HG03469 (cell line): ENCODE results near the gene EFEMP1.
"Not testable (repeated sequence)": the region's sequence is repeated elsewhere in the genome, so short reads cannot be mapped to it uniquely, and the experiment has no call there.

Source experiments
- ATAC-seq: cut with Tn5 transposase; IDR thresholded peaks from one replicate; pipeline ENCODE4 v1.9.1; 2021; ENCODE audit warnings: mild to moderate bottlenecking, moderate library complexity, moderate number of reproducible peaks; ENCODE audit not compliant: unreplicated experiment

The EFEMP1 gene

GRCh38 chr2:55837073-55837472, 86.5 kb downstream of the EFEMP1 start:
- ATAC-seq: no peak

GRCh38 chr2:55831671-55832410, 91.7 kb downstream of the EFEMP1 start:
- ATAC-seq: not testable (repeated sequence)

GRCh38 chr2:55827855-55828254, 95.7 kb downstream of the EFEMP1 start:
- no peak for ATAC-seq

- not testable (repeated sequence) for ATAC-seq
These were observed 96.2 kb downstream of the EFEMP1 start for GRCh38 chr2:55827428-55827827.

- ATAC-seq: no peak
These were observed 97.3 kb downstream of the EFEMP1 start for GRCh38 chr2:55826246-55826645.

GRCh38 chr2:55824551-55825096, 99.0 kb downstream of the EFEMP1 start:
- no peak for ATAC-seq
